HepG2 (cell line): ENCODE data around the gene C1orf115. TPM values are rescaled to one million over a fixed set of nuclear protein-coding genes. Genes with fewer than 3 reads are reported as not detected.

Experiments used
- ATAC-seq: fragments of 200-7000 bp; cut with Tn5 transposase; 3 replicates; pipeline ENCODE4 v1.9.1; 2020; ENCODE audit warnings: mild to moderate bottlenecking, moderate library complexity
- BruUV-seq: library from RNA; stranded (reverse); fragments of 400-500 nt; replicated peaks from 2 replicates; lab custom pipeline; 2021; lab: Mats Ljungman, UMichigan
- CTCF ChIA-PET: fragments of 300-600 bp; formaldehyde crosslinking; extraction: SDS; loops from one replicate; lab custom pipeline; 2021; ENCODE audit warnings: low total read pairs, inconsistent platforms, low intra/inter-chr PET ratio; lab: Yijun Ruan, JAX
- POLR2A ChIA-PET: fragments of 350-600 bp; sonication (Branson Sonifier 250); formaldehyde crosslinking; loops from one replicate; lab custom pipeline; 2020; ENCODE audit warnings: antibody characterized with exemption, inconsistent platforms; lab: Yijun Ruan, JAX
- DNase-seq: peaks from one replicate; pipeline ENCODE4 v3.0.0-alpha.2; 2015; ENCODE audit warnings: low spot score
- FAIRE-seq: peaks from 3 replicates; lab custom pipeline; 2011; peaks lifted over from hg19 to GRCh38; lab: Jason Lieb, UNC
- H2AFZ ChIP-seq: one replicate; pipeline ENCODE4 v1.6.1; 2011; ENCODE audit warnings: low read length, inconsistent platforms
- H3K27ac ChIP-seq: fragments of 300-600 bp; 3 replicates; pipeline ENCODE4 v1.8.0; 2011; ENCODE audit warnings: mixed run types, mild to moderate bottlenecking, mixed read lengths, low read length, inconsistent platforms; ENCODE audit not compliant: insufficient read depth; ENCODE audit errors: extremely low read length
- H3K27me3 ChIP-seq, 2 experiments: fragments of 200-600 bp in 1 of 2; 2 replicates in 1 of 2; 3 replicates in 1 of 2; pipeline versions ENCODE4 v1.6.0 to v1.8.0; 2011; ENCODE audit warnings: low read length in 2 of 2, mild to moderate bottlenecking in 2 of 2, moderate library complexity in 2 of 2, inconsistent platforms in 1 of 2; ENCODE audit not compliant: insufficient read depth in 2 of 2, control insufficient read depth in 1 of 2
- H3K36me3 ChIP-seq, 2 experiments: fragments of 200-600 bp in 1 of 2; replicated peaks in 1 of 2; 2 replicates in 1 of 2; 3 replicates in 1 of 2; pipeline versions ENCODE4 v1.5.1 to v1.8.0; 2011; ENCODE audit warnings: low read length in 2 of 2, inconsistent platforms in 1 of 2; ENCODE audit not compliant: insufficient read depth in 2 of 2, control insufficient read depth in 1 of 2
- H3K4me1 ChIP-seq: 2 replicates; pipeline ENCODE4 v1.5.1; 2012; ENCODE audit warnings: low read length, inconsistent platforms; ENCODE audit not compliant: insufficient read depth
- H3K4me2 ChIP-seq: 2 replicates; pipeline ENCODE4 v1.6.0; 2011; ENCODE audit warnings: low read depth, low read length, inconsistent platforms
- H3K4me3 ChIP-seq, 3 experiments: fragments of 200-600 bp in 1 of 3; sonication (generic), shearing (Covaris generic) in 1 of 3; replicated peaks in 1 of 3; 2 replicates each; pipeline ENCODE4 v1.5.1; 2011 to 2016; ENCODE audit warnings: low read length in 3 of 3, inconsistent platforms in 2 of 3, low read depth in 2 of 3, mild to moderate bottlenecking in 2 of 3, control low read depth in 1 of 3, mixed read lengths in 1 of 3; ENCODE audit not compliant: insufficient read depth in 1 of 3
- H3K79me2 ChIP-seq: one replicate; pipeline ENCODE4 v1.6.1; 2011; ENCODE audit warnings: low read length, inconsistent platforms; ENCODE audit not compliant: insufficient read depth
- H3K9ac ChIP-seq: 2 replicates; pipeline ENCODE4 v1.6.0; 2011; ENCODE audit warnings: mild to moderate bottlenecking, low read depth, low read length, inconsistent platforms; ENCODE audit not compliant: insufficient read depth
- H3K9me3 ChIP-seq: 2 replicates; pipeline ENCODE4 v1.5.1; 2012; ENCODE audit warnings: mild to moderate bottlenecking, low read length
- H4K20me1 ChIP-seq: 2 replicates; pipeline ENCODE4 v1.6.0; 2011; ENCODE audit warnings: inconsistent platforms, mild to moderate bottlenecking, low read length, moderate library complexity; ENCODE audit not compliant: insufficient read depth
- CREBL2 ChIP-seq: sonication (generic); formaldehyde crosslinking; IDR thresholded peaks from 2 replicates; pipeline ENCODE4 v1.8.1; 2023; ENCODE audit warnings: missing genetic modification reagents, mild to moderate bottlenecking, borderline replicate concordance
- FOSL1 ChIP-seq: sonication (generic); formaldehyde crosslinking; IDR thresholded peaks from 2 replicates; pipeline ENCODE4 v1.9.0; 2021; ENCODE audit warnings: missing genetic modification reagents, borderline replicate concordance
- GFI1 ChIP-seq: sonication (generic); formaldehyde crosslinking; IDR thresholded peaks from 2 replicates; pipeline ENCODE4 v1.5.0; 2020; ENCODE audit warnings: missing genetic modification reagents, mild to moderate bottlenecking, borderline replicate concordance
- PAF1 ChIP-seq: IDR thresholded peaks from 2 replicates; pipeline ENCODE4 v1.6.1; 2016; ENCODE audit warnings: missing genetic modification reagents, missing compliant biosample characterization
- PHB2 ChIP-seq: fragments of 450-650 bp; IDR thresholded peaks from 2 replicates; pipeline ENCODE4 v1.6.1; 2018; ENCODE audit not compliant: partially characterized antibody
- TCF12 ChIP-seq, 2 experiments: fragments of 450-650 bp in 1 of 2; sonication (generic) in 1 of 2; formaldehyde crosslinking in 1 of 2; IDR thresholded peaks; 2 replicates each; pipeline versions ENCODE4 v1.6.1 to v1.8.0; 2017 to 2022; ENCODE audit warnings: antibody characterized with exemption in 1 of 2, mild to moderate bottlenecking in 1 of 2, missing genetic modification reagents in 1 of 2, moderate library complexity in 1 of 2
- XRCC5 ChIP-seq: fragments of 200-400 bp; formaldehyde crosslinking; optimal IDR thresholded peaks from 2 replicates; pipeline ENCODE3; 2017; ENCODE audit warnings: mild to moderate bottlenecking, low read length
- ZNF235 ChIP-seq: sonication (generic); formaldehyde crosslinking; IDR thresholded peaks from 2 replicates; pipeline ENCODE4 v1.8.1; 2023; ENCODE audit warnings: mild to moderate bottlenecking, missing genetic modification reagents, borderline replicate concordance
- ZNF263 ChIP-seq: sonication (generic); formaldehyde crosslinking; IDR thresholded peaks from 2 replicates; pipeline ENCODE4 v1.4.0; 2020; ENCODE audit warnings: missing genetic modification reagents
- ZNF264 ChIP-seq: sonication (generic); formaldehyde crosslinking; IDR thresholded peaks from 2 replicates; pipeline ENCODE4 v1.4.0; 2020; ENCODE audit warnings: missing genetic modification reagents
- ZNF333 ChIP-seq: sonication (generic); formaldehyde crosslinking; IDR thresholded peaks from 2 replicates; pipeline ENCODE4 v1.4.0; 2020; ENCODE audit warnings: mild to moderate bottlenecking, missing genetic modification reagents, borderline replicate concordance
- WGBS: methylation state at CpG from one replicate; pipeline ENCODE4 v1.1.6; 2017; ENCODE audit warnings: low lambda C conversion rate; 5-methylcytosine and 5-hydroxymethylcytosine counted together
- in situ Hi-C: cut with HindIII; loops from 2 replicates; pipeline ENCODE4 v1.10.0; 2017; ENCODE audit warnings: low pct_unique_long_range_greater_than_20kb; ENCODE audit not compliant: extremely low pct_ligation_motif_present
- intact Hi-C: fragments of 100-400 bp; cut with micrococcal nuclease; formaldehyde crosslinking; loops from one replicate; pipeline ENCODE4 v1.10.0; 2022; ENCODE audit not compliant: unreplicated experiment
- polyA plus RNA-seq, 8 experiments: library from polyadenylated mRNA; depleted of rRNA in 3 of 8; stranded (reverse) in 7 of 8; unstranded in 1 of 8; fragments of >200 nt; fragmentation: Illumina TruSeq in 4 of 8; extraction: Trizol in 4 of 8; gene quantifications; 2 replicates each; pipeline versions ENCODE4 v1.2.1 to v1.2.3, GENCODE V29; 2011 to 2016; ENCODE audit warnings: low read depth in 4 of 8, missing spikeins in 1 of 8, mixed read lengths in 1 of 8; ENCODE audit not compliant: insufficient read depth in 1 of 8
- total RNA-seq, 5 experiments: library from RNA; depleted of rRNA; stranded (reverse); fragments of >200 nt; fragmentation: Illumina TruSeq; extraction: Trizol; gene quantifications; 2 replicates each; pipeline ENCODE4 v1.2.3, GENCODE V29; 2016; ENCODE audit warnings: low read depth in 1 of 5
- TF ChIP-seq, protein P1 (sequence below): sonication (generic); formaldehyde crosslinking; IDR thresholded peaks from 2 replicates; pipeline ENCODE4 v1.4.0; 2020; ENCODE audit warnings: missing genetic modification reagents, mild to moderate bottlenecking, borderline replicate concordance
- TF ChIP-seq, protein P2 (sequence below): sonication (generic); formaldehyde crosslinking; conservative IDR thresholded peaks from 2 replicates; pipeline ENCODE4 v1.4.0; 2020; ENCODE audit warnings: mild to moderate bottlenecking, missing genetic modification reagents, moderate library complexity

Gene C1orf115
- total and polyA plus RNA-seq, 2 of the 13 experiments (the other 11 are each of a cell fraction or from before 2014, with no cell fraction given): 25.2 to 85.9 TPM

DNA sequence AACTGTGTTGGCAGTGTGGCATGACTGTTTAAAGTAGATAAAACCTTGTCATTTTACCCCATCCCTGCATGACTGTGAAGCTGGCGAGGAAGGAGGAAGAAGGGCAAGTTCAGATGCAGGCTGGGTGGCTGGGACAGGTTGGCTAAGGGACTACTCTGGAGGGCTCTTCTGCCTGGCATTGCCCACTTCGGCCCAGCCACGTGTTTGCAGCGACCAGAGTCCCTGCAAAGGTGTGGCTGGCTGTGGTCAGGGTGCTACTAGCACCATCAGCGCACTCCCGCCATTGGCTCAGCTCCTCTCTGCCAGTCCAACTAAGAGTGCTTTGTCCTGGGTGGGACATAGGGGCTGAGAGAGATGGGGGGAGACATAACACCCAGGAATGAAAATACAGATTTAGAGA, 7.2 kb downstream of the C1orf115 start:
- H2AFZ ChIP-seq: no peak overlapping the region
- intact Hi-C loops (no loop called here), in situ Hi-C loops (loop anchor here (5.0 kb wide), 1 partner anchor 35 kb away; no protein-coding TSS in a partner anchor)
- H3K4me2 ChIP-seq: no peak overlapping the region
- ATAC-seq (no peak), DNase-seq (no peak), FAIRE-seq (no peak)
- CTCF ChIA-PET: no interaction called here
- 93% methylated on average over 6 of the region's 6 CpGs for WGBS
- H3K9ac ChIP-seq: no peak overlapping the region
- H4K20me1 ChIP-seq: peaks cover 4% of the 10 kb centered on the region; the same call in 1 of the 2 replicates
- H3K27me3 ChIP-seq: no peaks in the 10 kb centered on the region
- H3K4me3 ChIP-seq: no peak overlapping the region
- H3K9me3 ChIP-seq: no peaks in the 10 kb centered on the region
- peaks cover 66% of the 10 kb centered on the region for H3K4me1 ChIP-seq
- no TSS peak for BruUV-seq
- no peak overlapping the region for H3K27ac ChIP-seq
- peaks cover 22% of the 10 kb centered on the region for H3K79me2 ChIP-seq
- no peak for TF ChIP-seq ZNF235
- POLR2A ChIA-PET: no interaction called here
- peaks cover 7 to 14% of the 10 kb centered on the region in 2 experiments for H3K36me3 ChIP-seq

DNA sequence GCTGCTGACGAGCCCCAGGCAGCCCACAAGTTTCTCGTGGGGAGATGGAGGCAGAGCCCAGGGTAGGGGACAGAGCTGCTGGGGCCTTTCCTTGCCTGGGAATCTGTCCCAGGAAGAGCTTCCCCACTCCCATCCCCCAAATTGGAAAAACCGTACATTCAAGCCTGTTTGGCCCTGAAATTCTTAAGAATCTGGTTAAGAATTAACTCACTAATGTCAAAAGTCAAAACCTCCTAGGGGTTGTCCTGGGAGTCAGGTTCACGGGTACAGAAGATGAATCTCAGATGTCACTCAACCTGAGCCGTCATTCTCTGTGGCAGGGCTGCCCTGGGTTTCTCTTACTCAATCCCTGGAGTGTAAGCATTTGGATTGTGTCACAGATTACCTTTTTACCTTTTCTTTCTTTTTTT, 8.4 kb downstream of the C1orf115 start:
- Histone ChIP-seq H3K4me1 (peaks cover 63% of the 10 kb centered on the region), H2AFZ (no peak overlapping the region), H3K27ac (peak overlapping the region; percentile 35), H3K4me3 (no peak overlapping the region), H3K27me3 (no peaks in the 10 kb centered on the region), H3K79me2 (peaks cover 9% of the 10 kb centered on the region), H3K4me2 (peak overlapping the region; percentile 38; the same call in 1 of the 2 replicates), H3K36me3 (peaks cover 7 to 14% of the 10 kb centered on the region in 2 experiments), H3K9me3 (no peaks in the 10 kb centered on the region), H4K20me1 (peaks cover 4% of the 10 kb centered on the region; the same call in 1 of the 2 replicates), H3K9ac (no peak overlapping the region)
- in situ Hi-C loops (loop anchor here (5.0 kb wide), 1 partner anchor 34 kb away; no protein-coding TSS in a partner anchor), intact Hi-C loops (no loop called here)
- ChIA-PET CTCF (interaction anchor here (1.5 kb wide), 1 partner anchor 8 kb away, joined by 8 read pairs; the partner anchor contains the start of gene C1orf115), POLR2A (interaction anchor here (0.8 to 1.5 kb wide), 8 partner anchors 8 to 88 kb away, joined by 3 to 8 read pairs (median 4); partner anchors contain the start of genes MTARC1 and MTARC2)
- DNase-seq (peak; percentile 69), ATAC-seq (peak; percentile 89), FAIRE-seq (peak; percentile 86)
- no TSS peak for BruUV-seq
- 1% methylated on average over 5 of the region's 5 CpGs for WGBS
- TF ChIP-seq ZNF263 (CRISPR knock-in tag) (no peak), XRCC5 (no peak), ZNF333 (CRISPR knock-in tag) (no peak), GFI1 (CRISPR knock-in tag) (peak; percentile 95), PHB2 (no peak), ZNF264 (CRISPR knock-in tag) (no peak; the same call in 1 of the 2 replicates), TCF12 (IDR thresholded peaks at IDR 0.05) (no peak), TCF12 (CRISPR knock-in tag; IDR thresholded peaks at IDR 0.05) (no peak), CREBL2 (CRISPR knock-in tag) (no peak), FOSL1 (CRISPR knock-in tag) (no peak), PAF1 (no peak)
- TF ChIP-seq, protein P1, sequence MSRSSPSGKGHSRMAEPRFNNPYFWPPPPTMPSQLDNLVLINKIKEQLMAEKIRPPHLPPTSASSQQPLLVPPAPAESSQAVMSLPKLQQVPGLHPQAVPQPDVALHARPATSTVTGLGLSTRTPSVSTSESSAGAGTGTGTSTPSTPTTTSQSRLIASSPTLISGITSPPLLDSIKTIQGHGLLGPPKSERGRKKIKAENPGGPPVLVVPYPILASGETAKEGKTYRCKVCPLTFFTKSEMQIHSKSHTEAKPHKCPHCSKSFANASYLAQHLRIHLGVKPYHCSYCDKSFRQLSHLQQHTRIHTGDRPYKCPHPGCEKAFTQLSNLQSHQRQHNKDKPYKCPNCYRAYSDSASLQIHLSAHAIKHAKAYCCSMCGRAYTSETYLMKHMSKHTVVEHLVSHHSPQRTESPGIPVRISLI (CRISPR knock-in tag): peak; percentile 61
- TF ChIP-seq, protein P2, sequence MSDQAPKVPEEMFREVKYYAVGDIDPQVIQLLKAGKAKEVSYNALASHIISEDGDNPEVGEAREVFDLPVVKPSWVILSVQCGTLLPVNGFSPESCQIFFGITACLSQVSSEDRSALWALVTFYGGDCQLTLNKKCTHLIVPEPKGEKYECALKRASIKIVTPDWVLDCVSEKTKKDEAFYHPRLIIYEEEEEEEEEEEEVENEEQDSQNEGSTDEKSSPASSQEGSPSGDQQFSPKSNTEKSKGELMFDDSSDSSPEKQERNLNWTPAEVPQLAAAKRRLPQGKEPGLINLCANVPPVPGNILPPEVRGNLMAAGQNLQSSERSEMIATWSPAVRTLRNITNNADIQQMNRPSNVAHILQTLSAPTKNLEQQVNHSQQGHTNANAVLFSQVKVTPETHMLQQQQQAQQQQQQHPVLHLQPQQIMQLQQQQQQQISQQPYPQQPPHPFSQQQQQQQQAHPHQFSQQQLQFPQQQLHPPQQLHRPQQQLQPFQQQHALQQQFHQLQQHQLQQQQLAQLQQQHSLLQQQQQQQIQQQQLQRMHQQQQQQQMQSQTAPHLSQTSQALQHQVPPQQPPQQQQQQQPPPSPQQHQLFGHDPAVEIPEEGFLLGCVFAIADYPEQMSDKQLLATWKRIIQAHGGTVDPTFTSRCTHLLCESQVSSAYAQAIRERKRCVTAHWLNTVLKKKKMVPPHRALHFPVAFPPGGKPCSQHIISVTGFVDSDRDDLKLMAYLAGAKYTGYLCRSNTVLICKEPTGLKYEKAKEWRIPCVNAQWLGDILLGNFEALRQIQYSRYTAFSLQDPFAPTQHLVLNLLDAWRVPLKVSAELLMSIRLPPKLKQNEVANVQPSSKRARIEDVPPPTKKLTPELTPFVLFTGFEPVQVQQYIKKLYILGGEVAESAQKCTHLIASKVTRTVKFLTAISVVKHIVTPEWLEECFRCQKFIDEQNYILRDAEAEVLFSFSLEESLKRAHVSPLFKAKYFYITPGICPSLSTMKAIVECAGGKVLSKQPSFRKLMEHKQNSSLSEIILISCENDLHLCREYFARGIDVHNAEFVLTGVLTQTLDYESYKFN (CRISPR knock-in tag): peak; percentile 80
